Natural killer cell (primary cell): Measurements from ENCODE around the gene PARD6B. TPM values are rescaled to one million over a fixed set of nuclear protein-coding genes. Genes with fewer than 3 reads are reported as not detected.

Experiments used
- ATAC-seq, 3 donors: fragments of 150-1000 bp in 2 of 3; fragments of 200-7000 bp in 1 of 3; cut with Tn5 transposase; 1 replicate in 1 of 3; 2 replicates in 2 of 3; pipeline ENCODE4 v1.10.0; 2021; ENCODE audit warnings: mild to moderate bottlenecking in 2 of 3, moderate library complexity in 2 of 3
- DNase-seq, 2 donors: peaks; one replicate each; pipeline versions ENCODE4 v3.0.0 to v3.0.0-alpha.2; 2013 to 2021; ENCODE audit warnings: mixed read lengths in 1 of 2
- H3K27ac ChIP-seq: one replicate; pipeline ENCODE4 v1.5.1; 2013; ENCODE audit warnings: mild to moderate bottlenecking, low read length
- H3K27me3 ChIP-seq: one replicate; pipeline ENCODE4 v1.6.1; 2013; ENCODE audit warnings: low read length; ENCODE audit not compliant: control insufficient read depth, insufficient read depth
- H3K36me3 ChIP-seq: one replicate; pipeline ENCODE4 v1.6.1; 2013; ENCODE audit warnings: low read length; ENCODE audit not compliant: control insufficient read depth, insufficient read depth
- H3K4me1 ChIP-seq: one replicate; pipeline ENCODE4 v1.6.1; 2013; ENCODE audit warnings: low read length; ENCODE audit not compliant: control insufficient read depth, insufficient read depth
- H3K4me3 ChIP-seq: one replicate; pipeline ENCODE4 v1.5.1; 2013; ENCODE audit warnings: low read length
- H3K9me3 ChIP-seq: one replicate; pipeline ENCODE4 v1.6.1; 2013; ENCODE audit warnings: low read length; ENCODE audit not compliant: control insufficient read depth, insufficient read depth
- H3K27ac Mint-ChIP-seq, 2 donors: one replicate each; pipeline ENCODE4 v1.8.0; 2022; ENCODE audit warnings: mild to moderate bottlenecking in 2 of 2, mixed read lengths in 2 of 2, moderate library complexity in 1 of 2
- H3K27me3 Mint-ChIP-seq, 2 donors: one replicate each; pipeline ENCODE4 v1.8.0; 2022; ENCODE audit warnings: low read depth in 2 of 2, mixed read lengths in 2 of 2
- H3K36me3 Mint-ChIP-seq: one replicate; pipeline ENCODE4 v1.8.0; 2022; ENCODE audit warnings: mixed read lengths
- H3K4me1 Mint-ChIP-seq, 2 donors: one replicate each; pipeline ENCODE4 v1.8.0; 2022; ENCODE audit warnings: mixed read lengths in 2 of 2
- H3K4me3 Mint-ChIP-seq: one replicate; pipeline ENCODE4 v1.8.0; 2022; ENCODE audit warnings: mild to moderate bottlenecking, moderate library complexity, mixed read lengths
- H3K9me3 Mint-ChIP-seq, 2 donors: one replicate each; pipeline ENCODE4 v1.8.0; 2022; ENCODE audit warnings: mixed read lengths in 2 of 2
- CTCF ChIP-seq: fragments of 200-600 bp; IDR thresholded peaks from one replicate; pipeline ENCODE4 v1.8.0; 2022; ENCODE audit warnings: antibody characterized with exemption
- WGBS: methylation state at CpG from one replicate; pipeline ENCODE4 v1.1.7; 2013; ENCODE audit warnings: missing lambda C conversion rate; ENCODE audit not compliant: insufficient coverage; 5-methylcytosine and 5-hydroxymethylcytosine counted together
- intact Hi-C: fragments of 100-400 bp; cut with micrococcal nuclease; formaldehyde crosslinking; loops from one replicate; pipeline ENCODE4 v1.14.2; 2022
- total RNA-seq, 4 donors: library from RNA; stranded (reverse); fragments of 120-200 nt in 1 of 4; gene quantifications; one replicate each; pipeline versions ENCODE4 v1.2.3 to v1.2.4, GENCODE V29; 2013 to 2022

PARD6B gene
- total RNA-seq, 3 donors from 2014 or later (not counting 1 experiment from before 2014, with no cell fraction given): 1.5 to 5.0 (median 4.1) TPM

- Histone ChIP-seq H3K27me3 (no peaks in the 10 kb centered on the region), H3K4me3 (no peak overlapping the region), H3K9me3 (no peaks in the 10 kb centered on the region), H3K4me1 (no peaks in the 10 kb centered on the region), H3K27ac (no peak overlapping the region), H3K36me3 (peaks cover 7% of the 10 kb centered on the region)
- Mint-ChIP-seq H3K27me3 (no peaks in the 10 kb centered on the region), H3K36me3 (no peaks in the 10 kb centered on the region), H3K9me3 (no peaks in the 10 kb centered on the region), H3K4me1 (no peaks in the 10 kb centered on the region), H3K4me3 (no peak overlapping the region), H3K27ac (peak overlapping the region in 1 of 2 donors; percentile 5)
- no peak for TF ChIP-seq CTCF
- intact Hi-C loops: no loop called here
- DNase-seq: no peak
- 100% methylated on average over 2 of the region's 2 CpGs for WGBS
- no peak for ATAC-seq
Measured at GRCh38 chr20:50747275-50747674, 15.9 kb downstream of the PARD6B start.

- H3K4me3 ChIP-seq: no peak overlapping the region
- ATAC-seq (no peak), DNase-seq (no peak)
- H3K27me3 Mint-ChIP-seq: no peaks in the 10 kb centered on the region
- no peak overlapping the region for H3K27ac Mint-ChIP-seq
- H3K4me1 Mint-ChIP-seq: no peaks in the 10 kb centered on the region
- H3K4me1 ChIP-seq: no peaks in the 10 kb centered on the region
- WGBS: 96% methylated on average over 7 of the region's 8 CpGs
- H3K4me3 Mint-ChIP-seq: no peak overlapping the region
- H3K36me3 ChIP-seq: peaks cover 7% of the 10 kb centered on the region
- intact Hi-C loops: no loop called here
- no peaks in the 10 kb centered on the region for H3K9me3 ChIP-seq
- no peak for TF ChIP-seq CTCF
- H3K36me3 Mint-ChIP-seq: no peaks in the 10 kb centered on the region
- no peaks in the 10 kb centered on the region for H3K9me3 Mint-ChIP-seq
- no peak overlapping the region for H3K27ac ChIP-seq
- H3K27me3 ChIP-seq: no peaks in the 10 kb centered on the region
Measured at GRCh38 chr20:50750145-50750671, 18.8 kb downstream of the PARD6B start.

- Mint-ChIP-seq H3K4me3 (no peak overlapping the region), H3K9me3 (no peaks in the 10 kb centered on the region), H3K27me3 (no peaks in the 10 kb centered on the region), H3K27ac (no peak overlapping the region), H3K4me1 (no peaks in the 10 kb centered on the region), H3K36me3 (no peaks in the 10 kb centered on the region)
- Histone ChIP-seq H3K4me3 (no peak overlapping the region), H3K9me3 (no peaks in the 10 kb centered on the region), H3K36me3 (peaks cover 7% of the 10 kb centered on the region), H3K4me1 (no peaks in the 10 kb centered on the region), H3K27ac (no peak overlapping the region), H3K27me3 (no peaks in the 10 kb centered on the region)
- intact Hi-C loops: no loop called here
- ATAC-seq (no peak), DNase-seq (no peak)
- WGBS: 100% methylated on average over 1 of the region's 3 CpGs
- TF ChIP-seq CTCF: no peak
Measured at GRCh38 chr20:50753152-50753551, 21.8 kb downstream of the PARD6B start.

- intact Hi-C loops: no loop called here
- Histone ChIP-seq H3K27me3 (no peaks in the 10 kb centered on the region), H3K27ac (no peak overlapping the region), H3K4me3 (no peak overlapping the region), H3K36me3 (peaks cover 6% of the 10 kb centered on the region), H3K4me1 (no peaks in the 10 kb centered on the region), H3K9me3 (no peaks in the 10 kb centered on the region)
- no peaks in the 10 kb centered on the region for H3K27me3 Mint-ChIP-seq
- no peak overlapping the region for H3K27ac Mint-ChIP-seq
- DNase-seq: no peak
- no peaks in the 10 kb centered on the region for H3K4me1 Mint-ChIP-seq
- TF ChIP-seq CTCF: no peak
- no peak overlapping the region for H3K4me3 Mint-ChIP-seq
- no peaks in the 10 kb centered on the region for H3K36me3 Mint-ChIP-seq
- WGBS: 92% methylated on average over 4 of the region's 4 CpGs
- ATAC-seq: no peak
- H3K9me3 Mint-ChIP-seq: no peaks in the 10 kb centered on the region
Measured at GRCh38 chr20:50754420-50754819, 23.0 kb downstream of the PARD6B start.
